ENCODE measurements around the gene FASTKD2. TPM values are rescaled to one million over a fixed set of nuclear protein-coding genes. Genes with fewer than 3 reads are reported as not detected.
A peak's percentile ranks its signal among the peaks of the same experiment; 100 is the strongest.
"Not testable (repeated sequence)": the region's sequence is repeated elsewhere in the genome, so short reads cannot be mapped to it uniquely, and the experiment has no call there.

The FASTKD2 gene
- total RNA-seq, 1 donor from 2014 or later: 38.8 TPM

GRCh38 chr2:206790311-206790935, 25.0 kb downstream of the FASTKD2 start:
- DNase-seq (ENCODE audit: low spot score): no peak

- no peak for DNase-seq (ENCODE audit: low spot score)
Observed at GRCh38 chr2:206792645-206793044, 27.2 kb downstream of the FASTKD2 start.

- no peak for DNase-seq (ENCODE audit: low spot score)
Observed at GRCh38 chr2:206797376-206797775, 32.0 kb downstream of the FASTKD2 start.

- no peak for DNase-seq (ENCODE audit: low spot score)
Observed at GRCh38 chr2:206798000-206798399, 32.6 kb downstream of the FASTKD2 start.

GRCh38 chr2:206799083-206799482, 33.7 kb downstream of the FASTKD2 start:
- DNase-seq (ENCODE audit: low spot score): no peak

GRCh38 chr2:206800506-206801417, 35.4 kb downstream of the FASTKD2 start:
- DNase-seq (ENCODE audit: low spot score): peak; percentile 71

- no peak for DNase-seq (ENCODE audit: low spot score)
Observed at GRCh38 chr2:206801418-206802189, 36.2 kb downstream of the FASTKD2 start.

- DNase-seq (ENCODE audit: low spot score): no peak
Observed at GRCh38 chr2:206802654-206803514, 37.5 kb downstream of the FASTKD2 start.

GRCh38 chr2:206804326-206804725, 38.9 kb downstream of the FASTKD2 start:
- no peak for DNase-seq (ENCODE audit: low spot score)

- DNase-seq (ENCODE audit: low spot score): no peak
Observed at GRCh38 chr2:206805887-206806607, 40.6 kb downstream of the FASTKD2 start.

- DNase-seq (ENCODE audit: low spot score): not testable (repeated sequence)
Observed at GRCh38 chr2:206807624-206808023, 42.2 kb downstream of the FASTKD2 start.

GRCh38 chr2:206812471-206812870, 47.1 kb downstream of the FASTKD2 start:
- DNase-seq (ENCODE audit: low spot score): not testable (repeated sequence)

GRCh38 chr2:206814498-206814897, 49.1 kb downstream of the FASTKD2 start:
- DNase-seq (ENCODE audit: low spot score): no peak

- DNase-seq (ENCODE audit: low spot score): no peak
Observed at GRCh38 chr2:206820807-206821206, 55.4 kb downstream of the FASTKD2 start.

GRCh38 chr2:206823178-206823577, 57.8 kb downstream of the FASTKD2 start:
- no peak for DNase-seq (ENCODE audit: low spot score)

GRCh38 chr2:206824087-206824618, 58.7 kb downstream of the FASTKD2 start:
- no peak for DNase-seq (ENCODE audit: low spot score)

- DNase-seq (ENCODE audit: low spot score): no peak
Observed at GRCh38 chr2:206824993-206825392, 59.6 kb downstream of the FASTKD2 start.

- DNase-seq (ENCODE audit: low spot score): no peak
Observed at GRCh38 chr2:206831442-206831995, 66.1 kb downstream of the FASTKD2 start.

- DNase-seq (ENCODE audit: low spot score): no peak
Observed at GRCh38 chr2:206832873-206833272, 67.5 kb downstream of the FASTKD2 start.

GRCh38 chr2:206833291-206833690, 67.9 kb downstream of the FASTKD2 start:
- DNase-seq (ENCODE audit: low spot score): no peak
